GM23248 (cell line): Measurements from ENCODE around the gene INHBC.

Experiments used
- EZH2 ChIP-seq: fragments of 200-600 bp; sonication (generic); IDR thresholded peaks from 2 replicates; pipeline ENCODE4 v1.6.1; 2018; ENCODE audit warnings: antibody characterized with exemption, mild to moderate bottlenecking; ENCODE audit not compliant: insufficient read depth, poor library complexity, severe bottlenecking
- EZH2phosphoT487 ChIP-seq: fragments of 200-600 bp; sonication (generic); IDR thresholded peaks from 2 replicates; pipeline ENCODE4 v1.6.1; 2018; ENCODE audit warnings: antibody characterized with exemption, moderate library complexity, mild to moderate bottlenecking, low read depth; ENCODE audit not compliant: insufficient read depth

GRCh38 chr12:57467915-57468314 is 33.3 kb downstream of the INHBC start:
- TF ChIP-seq EZH2 (no peak), EZH2phosphoT487 (no peak)
